GM21737 (cell line): Measurements from ENCODE around the gene FAM174C.

ENCODE experiments used
- ATAC-seq: cut with Tn5 transposase; IDR thresholded peaks from one replicate; pipeline ENCODE4 v1.9.1; 2021; ENCODE audit warnings: mild to moderate bottlenecking, moderate library complexity; ENCODE audit not compliant: unreplicated experiment

FAM174C gene

DNA sequence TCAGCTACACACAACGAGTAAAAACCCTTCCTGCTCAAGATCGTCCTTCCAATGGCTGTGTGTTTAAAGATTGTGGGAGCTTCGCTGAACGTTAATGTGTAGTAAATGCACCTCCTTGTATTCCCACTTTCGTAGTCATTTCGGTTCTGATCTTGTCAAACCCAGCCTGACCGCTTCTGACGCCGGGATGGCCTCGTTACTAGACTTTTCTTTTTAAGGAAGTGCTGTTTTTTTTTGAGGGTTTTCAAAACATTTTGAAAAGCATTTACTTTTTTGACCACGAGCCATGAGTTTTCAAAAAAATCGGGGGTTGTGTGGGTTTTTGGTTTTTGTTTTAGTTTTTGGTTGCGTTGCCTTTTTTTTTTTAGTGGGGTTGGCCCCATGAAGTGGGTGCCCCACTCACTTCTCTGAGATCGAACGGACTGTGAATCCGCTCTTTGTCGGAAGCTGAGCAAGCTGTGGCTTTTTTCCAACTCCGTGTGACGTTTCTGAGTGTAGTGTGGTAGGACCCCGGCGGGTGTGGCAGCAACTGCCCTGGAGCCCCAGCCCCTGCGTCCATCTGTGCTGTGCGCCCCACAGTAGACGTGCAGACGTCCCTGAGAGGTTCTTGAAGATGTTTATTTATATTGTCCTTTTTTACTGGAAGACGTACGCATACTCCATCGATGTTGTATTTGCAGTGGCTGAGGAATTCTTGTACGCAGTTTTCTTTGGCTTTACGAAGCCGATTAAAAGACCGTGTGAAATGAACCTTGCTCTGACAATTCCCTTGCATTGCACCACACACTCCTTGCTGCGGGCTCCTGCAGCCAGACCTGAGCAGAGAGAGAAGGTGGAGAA is 2.7 kb upstream of the FAM174C start:
- ATAC-seq = no peak

DNA sequence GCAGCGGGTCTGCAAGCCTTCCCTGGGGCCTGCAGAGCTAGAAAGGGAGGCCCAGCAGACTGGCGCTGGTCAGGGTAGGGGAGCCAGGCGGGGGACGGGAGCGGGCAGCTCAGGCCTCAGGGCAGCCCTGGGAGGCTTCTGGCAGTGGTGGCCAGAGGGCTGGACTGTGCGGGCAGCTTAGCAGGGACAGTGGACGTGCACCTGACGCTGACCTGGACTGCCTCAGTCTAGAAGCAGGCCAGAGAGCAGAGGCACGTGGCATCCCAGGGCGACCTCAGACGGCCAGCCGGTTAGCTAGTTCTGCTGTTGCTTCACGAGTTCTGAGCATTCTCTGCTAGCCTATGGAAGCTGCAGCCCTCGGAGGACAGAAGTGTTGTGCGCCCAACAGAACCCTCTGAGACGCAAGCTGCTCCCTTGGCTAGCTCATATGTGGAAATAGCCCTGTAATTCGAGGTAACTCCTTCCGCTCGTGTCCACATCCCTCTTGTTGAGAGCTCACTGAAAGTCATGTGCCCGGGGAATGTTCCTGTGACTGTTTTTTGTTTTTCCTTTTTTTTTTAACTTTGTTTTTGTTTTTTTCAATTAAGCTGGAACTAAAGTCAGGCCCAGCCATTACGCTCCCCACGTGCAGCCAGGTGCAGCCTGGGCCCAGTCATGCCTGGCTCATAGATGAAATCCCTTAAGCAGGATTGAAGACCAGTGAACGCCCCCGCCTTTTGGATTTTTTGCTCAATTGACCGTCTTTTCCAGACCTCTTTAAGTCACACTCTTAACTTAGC is 1.9 kb upstream of the FAM174C start:
- ATAC-seq = no peak

DNA sequence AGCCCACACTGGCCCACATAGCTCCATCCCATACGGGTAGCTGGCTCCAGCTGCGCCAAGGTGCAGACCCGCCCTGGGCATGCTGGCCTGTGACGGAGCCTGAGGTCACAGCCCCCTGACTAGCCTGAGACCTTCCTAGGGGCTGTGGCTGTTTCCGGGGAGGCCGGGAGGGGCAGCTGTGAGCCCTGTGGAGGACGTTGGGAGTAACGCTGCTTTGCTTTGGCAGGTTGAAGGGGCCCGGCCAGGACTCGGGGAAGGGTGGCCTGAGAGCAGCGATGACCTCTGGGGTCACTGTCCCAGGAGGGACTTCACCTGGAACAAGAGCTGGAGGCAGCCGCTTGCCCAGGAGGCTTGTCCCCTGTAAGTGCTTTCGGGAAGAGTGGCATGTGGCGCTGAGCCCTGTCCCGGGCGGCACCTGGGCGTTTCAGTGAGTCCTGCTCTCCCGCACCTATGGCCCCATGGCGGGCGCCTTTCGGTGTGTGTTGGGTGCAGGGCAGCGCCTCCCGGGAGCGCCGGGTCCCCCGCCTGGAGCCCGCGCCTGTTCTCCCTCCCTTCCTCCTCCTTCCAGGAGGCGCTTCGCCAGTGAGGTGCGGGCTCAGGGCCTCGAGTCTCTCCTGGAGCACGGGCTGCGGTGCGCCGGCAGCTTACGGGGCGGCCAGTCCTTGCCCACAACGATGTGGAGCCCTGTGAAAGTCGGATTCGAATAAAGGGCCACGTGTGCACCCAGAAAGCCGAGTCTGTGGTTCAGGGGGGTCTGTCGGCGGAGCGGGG is 1.1 kb upstream of the FAM174C start:
- ATAC-seq = no peak

DNA sequence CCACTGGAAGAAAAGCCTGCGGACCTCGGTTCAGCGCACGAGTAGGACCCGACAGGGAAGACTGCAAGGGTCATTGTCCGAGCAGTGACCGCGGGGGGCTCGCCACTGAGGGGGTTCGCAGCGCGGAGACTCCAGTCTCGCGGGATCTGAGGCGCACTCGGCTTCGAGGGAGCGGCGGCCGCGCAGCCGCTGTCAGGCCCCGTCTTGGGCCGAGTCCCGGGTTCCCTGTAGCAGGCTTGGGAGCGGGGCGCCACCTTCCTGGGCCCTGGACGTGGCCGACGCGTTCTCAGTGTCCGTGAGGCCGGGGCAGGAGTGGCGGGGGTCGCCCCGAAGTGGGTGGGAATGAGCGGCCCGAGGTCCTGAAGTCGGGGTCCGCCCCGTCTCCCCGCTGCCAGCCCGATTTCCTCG is 474 bp upstream of the FAM174C start:
- ATAC-seq = no peak

DNA sequence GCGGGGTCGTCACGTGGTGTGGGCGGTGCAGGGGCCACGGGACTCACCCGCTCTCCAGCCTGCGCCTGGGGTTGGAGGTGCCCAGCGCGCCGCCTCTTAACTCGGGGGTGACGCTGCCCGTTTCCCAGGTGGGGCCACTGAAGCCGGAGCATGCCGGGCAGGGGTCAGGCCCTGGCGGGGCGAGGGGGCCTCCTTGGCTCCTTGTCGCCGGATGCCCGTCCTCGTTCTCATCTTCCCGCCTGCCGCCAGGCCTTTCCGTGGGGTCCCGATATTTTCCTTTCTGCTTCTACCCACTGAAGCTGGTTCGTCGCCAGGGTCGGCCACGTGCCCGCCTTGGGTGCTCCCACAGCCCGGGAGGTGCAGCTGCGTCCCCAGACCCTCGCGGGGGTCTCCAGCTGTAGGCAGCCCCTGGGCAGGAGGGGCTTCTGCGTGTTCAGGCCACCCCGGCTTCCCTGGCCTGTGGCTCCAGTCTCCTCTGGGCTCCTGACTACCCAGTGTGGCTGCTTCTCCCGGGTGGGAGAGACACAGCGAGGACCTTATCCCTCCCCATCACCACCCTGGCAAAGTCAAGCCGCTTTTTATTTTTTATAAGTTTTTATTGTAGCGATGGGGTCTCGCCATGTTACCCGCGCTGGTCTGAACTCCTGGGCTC is 772 bp downstream of the FAM174C start:
- ATAC-seq = no peak

DNA sequence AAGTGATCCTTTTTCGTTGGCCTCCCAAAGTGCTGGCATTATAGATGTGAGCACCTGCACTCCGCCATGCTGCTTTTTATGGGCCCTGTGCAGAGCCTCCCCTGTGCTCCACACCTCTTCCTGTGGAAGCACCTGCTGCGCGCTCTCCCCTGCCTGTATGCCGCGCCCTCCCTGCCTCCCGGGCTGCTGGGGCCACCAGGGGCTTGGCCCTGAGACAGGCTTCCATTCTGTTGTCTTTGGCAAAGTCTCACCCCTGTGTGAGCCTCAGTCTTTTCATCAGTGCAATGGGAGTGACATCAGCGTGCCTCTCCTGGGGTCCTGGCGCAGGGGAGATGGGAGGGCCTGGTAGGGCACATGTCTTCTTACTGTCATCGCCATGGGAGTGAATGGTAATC is 1.3 kb downstream of the FAM174C start:
- ATAC-seq = no peak

DNA sequence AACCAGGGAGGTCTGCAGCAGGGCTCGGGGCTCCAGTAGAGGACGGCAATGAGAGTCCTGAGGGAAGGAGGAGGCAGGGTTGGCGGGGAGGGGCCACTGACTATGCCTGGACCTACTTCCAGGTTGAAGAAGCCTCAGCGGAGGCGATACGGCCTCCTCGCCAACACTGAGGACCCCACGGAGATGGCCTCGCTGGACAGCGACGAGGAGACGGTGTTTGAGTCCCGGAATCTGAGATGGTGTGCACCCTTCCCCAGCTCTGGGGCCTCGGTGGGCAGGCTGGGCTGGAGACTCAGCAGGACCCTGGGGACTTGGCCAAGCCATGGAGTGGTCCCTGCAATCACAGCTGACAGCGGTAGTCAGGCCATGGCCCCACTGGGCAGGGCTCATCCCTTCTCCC is 1.7 kb downstream of the FAM174C start:
- ATAC-seq = no peak

DNA sequence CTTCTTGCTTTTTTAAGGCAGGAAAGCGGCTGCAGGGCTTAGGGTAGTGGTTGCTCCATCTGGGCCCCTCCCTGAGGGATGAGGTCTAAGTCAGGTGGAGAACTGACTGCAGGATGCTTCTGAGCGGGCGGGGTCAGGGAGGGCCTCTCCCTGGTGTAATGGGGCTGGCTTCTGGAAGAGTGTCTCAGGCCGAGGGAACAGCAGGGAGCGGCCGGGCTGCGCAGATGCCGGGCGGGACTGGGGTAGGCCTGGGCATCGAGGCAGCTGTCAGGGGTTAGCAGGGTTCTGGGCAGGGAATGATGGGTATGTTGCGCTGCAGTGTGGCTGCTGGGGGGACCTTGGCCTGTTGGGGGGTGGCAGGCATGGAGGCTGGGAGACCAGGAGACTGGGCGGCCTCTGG is 2.7 kb downstream of the FAM174C start:
- ATAC-seq = no peak

DNA sequence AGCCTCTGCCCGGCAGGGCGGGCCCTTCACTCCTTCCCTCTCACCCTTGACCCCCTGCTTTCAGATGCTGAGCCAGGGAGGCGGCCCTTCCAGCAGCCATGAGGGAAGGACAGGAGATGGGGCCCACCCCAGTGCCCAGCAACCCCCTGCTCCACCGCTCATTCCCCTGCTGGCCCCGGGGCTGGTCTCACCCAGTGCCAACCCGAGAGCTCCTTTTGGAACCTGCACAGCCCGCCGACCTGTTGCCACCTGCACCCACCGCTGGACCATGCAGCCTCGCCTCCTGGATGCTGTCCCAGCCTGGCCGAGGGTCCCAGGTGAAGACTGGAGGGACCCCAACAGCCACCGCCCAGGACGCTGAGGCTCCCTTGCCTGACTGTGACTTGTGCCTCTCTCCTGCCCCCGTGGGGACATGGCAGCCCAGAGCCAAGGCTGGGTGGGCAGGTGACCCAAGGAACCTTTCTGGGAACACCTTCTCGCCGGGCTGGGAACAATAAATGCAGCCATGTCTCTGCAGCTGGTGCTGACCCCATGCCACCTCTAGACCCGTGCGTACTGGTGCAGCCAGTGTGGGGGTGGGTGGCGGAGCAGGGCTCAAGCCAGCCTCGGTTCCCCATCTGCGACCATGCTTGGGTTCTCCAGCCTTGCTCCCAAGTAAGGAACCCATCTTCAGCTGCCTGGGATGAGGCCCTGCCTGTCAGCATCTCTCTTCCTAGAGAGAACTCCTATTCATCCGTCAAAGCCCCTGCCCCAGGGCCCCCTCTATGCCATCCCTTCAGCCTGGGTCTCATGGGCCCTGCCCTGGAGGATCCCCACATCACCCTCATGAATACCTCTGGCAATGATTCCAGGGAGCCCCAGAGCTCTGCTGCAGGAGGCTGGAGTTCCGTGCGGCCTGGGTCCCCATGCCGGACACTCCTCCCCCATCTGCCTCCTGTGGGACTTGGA is 3.7 kb downstream of the FAM174C start:
- ATAC-seq = no peak

DNA sequence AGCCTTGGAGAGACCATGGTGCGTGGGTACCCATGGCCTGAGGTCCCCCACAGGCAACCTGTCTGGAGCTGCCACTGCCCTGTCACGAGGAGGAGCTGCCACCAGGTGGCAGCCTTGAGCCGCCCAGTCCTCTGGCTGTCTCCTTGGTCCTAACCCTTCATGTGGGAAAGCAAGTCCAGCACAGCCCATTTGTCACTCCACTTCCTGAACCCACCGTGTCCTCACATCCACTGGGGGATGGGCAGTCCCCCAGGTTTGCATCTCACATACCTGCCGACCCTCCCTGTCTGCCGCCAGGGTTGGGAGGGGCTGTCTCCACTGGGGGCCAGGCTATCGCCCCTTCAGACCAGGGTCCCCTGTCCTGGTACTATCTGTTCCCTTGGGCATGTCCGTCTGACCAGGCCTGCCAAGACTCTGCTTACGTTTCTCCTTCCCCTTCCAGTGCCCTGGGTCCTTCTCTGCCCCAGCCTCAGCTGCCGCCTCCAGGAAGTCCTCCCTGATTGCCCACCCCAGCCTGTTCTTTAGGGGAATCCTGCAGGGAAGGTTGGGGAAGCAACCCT is 4.5 kb downstream of the FAM174C start:
- ATAC-seq = no peak

DNA sequence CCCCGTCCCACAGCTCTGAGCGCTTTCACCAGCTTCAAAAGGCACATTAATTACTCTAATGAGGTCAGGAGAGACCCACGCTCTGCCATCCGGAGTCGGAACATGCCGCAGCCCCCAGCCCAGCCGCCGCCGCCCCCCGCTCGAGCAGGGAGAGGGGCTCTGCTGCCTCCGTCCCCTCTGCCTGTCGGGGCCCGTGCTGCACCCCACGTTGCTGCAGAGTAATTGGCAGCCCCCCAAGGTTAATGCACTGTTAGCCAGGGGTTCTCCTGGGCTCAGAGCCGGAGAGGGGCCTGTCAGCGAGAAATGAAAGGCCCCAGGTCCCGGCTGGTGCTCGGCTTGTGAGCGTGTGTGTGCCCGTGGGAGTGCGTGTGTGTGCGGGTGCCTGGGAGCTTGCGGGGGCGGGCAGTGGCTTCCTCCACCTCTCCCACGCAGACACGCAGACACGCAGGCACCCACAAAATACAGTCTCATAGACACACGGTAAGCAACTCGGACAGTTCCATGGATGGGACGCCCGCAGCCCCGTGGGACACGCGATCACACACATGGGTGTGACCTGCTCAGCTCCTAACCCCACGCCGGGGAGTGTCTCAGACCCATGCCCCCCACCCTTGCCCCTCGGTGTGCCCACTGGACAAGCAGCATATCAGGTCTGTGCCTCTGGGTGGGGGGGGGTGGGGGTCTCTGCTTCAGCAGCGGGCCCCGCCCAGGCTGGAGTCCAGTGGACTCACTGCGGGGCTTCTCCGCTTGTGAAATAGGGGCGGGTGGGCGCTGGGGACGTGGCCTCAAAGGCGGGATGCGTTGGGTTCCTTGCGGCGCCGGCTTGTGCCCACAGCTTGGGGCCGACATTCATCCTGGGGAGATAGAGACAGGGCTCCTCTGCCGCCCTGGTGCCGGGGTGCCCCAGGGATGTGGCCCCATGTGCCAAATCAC is 5.6 kb downstream of the FAM174C start:
- ATAC-seq = no peak

DNA sequence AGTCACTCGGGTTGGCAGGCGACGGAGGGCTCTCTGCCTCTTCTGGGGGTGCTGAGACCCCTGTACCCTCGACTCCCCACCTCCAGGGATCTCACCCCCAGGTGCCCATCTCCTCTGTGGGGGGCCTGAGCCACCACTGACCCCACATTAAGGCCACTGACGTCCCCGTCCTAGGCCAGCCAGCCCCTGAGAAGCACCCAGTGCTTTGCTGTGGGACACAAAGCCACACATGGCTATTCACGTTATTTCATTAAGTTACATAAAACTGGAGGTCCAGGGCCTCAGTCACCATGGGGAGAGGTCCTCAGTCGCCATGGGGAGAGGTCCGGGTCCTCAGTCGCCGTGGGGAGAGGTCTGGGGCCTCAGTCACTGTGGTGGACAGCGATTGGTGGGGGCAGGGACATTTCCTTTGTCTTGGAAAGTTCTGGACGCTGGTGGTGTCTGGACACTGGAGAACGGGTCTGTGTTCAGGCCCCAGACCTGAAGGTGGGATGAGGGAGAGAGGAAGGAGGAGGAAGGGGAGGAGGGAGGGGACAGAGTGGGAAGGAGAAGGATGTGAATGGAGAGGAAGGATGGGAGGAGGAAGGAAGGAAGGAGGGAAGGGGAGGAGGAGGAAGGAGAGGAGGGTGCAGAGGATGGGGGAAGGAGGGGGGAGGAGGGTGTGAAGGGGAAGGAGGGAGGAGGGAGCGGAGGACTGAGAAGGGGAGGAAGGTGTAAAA is 6.4 kb downstream of the FAM174C start:
- ATAC-seq = no peak

DNA sequence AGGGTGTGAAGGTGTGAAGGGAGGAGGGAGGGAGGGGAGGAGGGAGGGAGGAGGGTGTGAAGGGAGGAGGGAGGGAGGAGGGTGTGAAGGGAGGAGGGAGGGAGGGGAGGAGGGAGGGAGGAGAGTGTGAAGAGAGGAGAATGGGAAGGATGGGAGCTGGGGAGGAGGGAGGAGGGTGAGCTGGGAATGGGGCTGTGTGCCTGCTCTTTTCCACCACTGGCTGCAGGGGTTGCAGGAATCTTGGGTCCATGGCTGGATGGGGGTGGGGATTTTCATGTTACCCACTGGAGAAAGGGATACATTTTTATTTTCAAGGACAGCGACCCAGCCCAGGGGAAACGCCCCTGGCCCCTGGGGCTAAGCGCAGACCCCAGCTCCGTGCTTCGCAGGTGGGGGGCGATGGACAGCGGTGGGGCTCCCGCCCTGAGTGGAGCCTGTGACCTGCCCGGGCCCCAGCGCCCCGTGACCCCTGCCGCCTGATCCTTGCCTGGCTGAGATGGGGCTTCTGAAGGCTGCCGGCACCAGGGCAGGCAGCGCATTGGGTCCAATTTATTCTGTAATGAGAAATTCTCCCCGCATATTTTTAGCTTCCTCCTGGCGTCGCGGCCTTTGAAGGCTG is 7.4 kb downstream of the FAM174C start:
- ATAC-seq = no peak

DNA sequence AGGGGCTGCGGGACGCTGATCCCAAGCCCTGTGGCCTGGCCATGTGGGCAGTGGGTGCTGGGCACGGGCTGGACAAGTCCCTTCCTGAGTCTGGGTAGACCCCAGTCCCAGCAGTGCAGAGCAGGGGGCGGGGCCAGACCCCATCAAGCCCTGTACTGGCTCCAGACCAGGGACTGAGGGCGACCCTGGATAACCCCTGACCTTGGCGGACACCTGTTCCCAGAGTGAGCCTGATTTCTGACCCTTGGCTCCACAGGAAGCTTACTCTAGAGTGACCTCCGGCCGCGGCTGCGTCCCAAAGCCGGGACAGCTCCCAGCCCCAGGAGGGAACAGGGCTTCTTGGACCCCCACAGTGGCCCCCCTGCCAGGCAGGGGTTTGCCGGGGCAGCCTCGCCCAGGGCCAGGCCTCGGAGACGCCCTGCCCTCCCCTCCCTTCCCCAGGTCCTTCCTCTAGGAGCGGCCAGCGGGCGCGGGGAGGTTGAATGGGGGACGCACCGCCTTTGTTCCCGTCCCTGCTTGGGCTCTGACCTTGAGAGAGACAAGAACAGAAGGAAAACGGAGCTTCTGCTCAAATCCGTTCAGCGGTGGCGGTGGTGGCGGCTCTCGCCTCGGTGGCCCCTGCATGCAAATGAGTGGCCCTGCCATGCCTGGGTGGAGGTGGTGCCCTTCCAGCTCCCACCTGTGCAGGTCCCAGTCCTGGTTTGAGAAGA is 8.0 kb downstream of the FAM174C start:
- ATAC-seq = no peak

DNA sequence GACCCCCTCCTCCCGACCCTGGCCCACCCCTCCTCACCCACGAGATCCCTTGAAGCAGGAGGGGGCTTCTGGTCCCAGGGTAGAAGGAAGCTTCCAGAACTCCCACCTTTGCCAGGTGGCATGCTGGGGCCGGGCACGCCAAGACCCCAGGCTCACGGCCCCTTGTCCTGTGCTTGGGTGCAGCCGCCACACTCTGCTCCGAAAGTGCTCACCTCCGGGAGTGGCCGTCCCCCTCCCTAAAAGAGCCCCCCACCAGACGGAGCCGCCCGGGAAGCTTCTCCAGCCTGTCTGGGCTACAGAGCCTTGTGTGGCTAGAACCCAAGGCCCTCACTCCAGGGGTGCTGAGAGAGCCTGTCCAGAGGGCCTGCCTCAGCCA is 8.6 kb downstream of the FAM174C start:
- no peak for ATAC-seq

DNA sequence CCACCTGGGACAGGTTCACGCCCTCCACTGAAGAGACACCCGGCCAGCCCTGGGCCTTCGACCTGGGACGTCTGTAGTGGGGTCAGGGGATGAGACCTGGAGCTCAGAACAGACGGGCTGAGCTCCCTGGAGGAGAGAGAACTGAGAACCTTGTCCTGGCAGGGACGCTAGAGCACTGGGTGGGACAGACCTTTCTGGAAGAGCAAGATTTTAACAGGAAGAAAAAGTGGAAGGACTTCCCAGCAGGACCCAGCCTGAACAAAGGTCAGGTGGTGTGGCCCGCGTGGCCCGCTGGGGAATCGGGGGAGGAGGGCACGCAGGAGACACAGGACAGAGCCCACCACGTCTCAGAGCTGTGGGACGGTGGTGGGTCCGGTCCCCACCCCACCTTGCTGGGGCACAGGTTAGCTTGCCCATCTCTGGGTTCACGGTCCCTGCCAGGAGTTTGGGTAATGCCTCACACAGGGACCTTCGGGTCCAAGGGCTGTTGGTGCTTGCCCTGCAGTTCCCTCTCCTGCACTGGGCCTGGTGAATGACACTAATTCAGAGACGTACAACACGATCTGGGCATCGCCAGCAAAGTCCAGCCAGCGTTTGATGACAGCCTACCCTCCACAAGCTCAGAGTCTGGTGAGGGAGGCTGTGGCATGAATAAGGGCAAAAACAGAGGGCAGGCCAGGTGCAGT is 9.1 kb downstream of the FAM174C start:
- ATAC-seq = no peak
